B cell (primary cell): Measurements from ENCODE around the gene WASF2. TPM values are rescaled to one million over a fixed set of nuclear protein-coding genes. Genes with fewer than 3 reads are reported as not detected.
"Not testable (repeated sequence)": the region's sequence is repeated elsewhere in the genome, so short reads cannot be mapped to it uniquely, and the experiment has no call there.

Source experiments
- ATAC-seq: fragments of 200-7000 bp; cut with Tn5 transposase; one replicate; pipeline ENCODE4 v1.10.0; 2021; ENCODE audit warnings: low read depth, mild to moderate bottlenecking, moderate number of reproducible peaks, moderate library complexity
- CTCF ChIA-PET: fragments of 350-600 bp; sonication (Branson Sonifier 250); formaldehyde crosslinking; loops from one replicate; lab custom pipeline; 2021; ENCODE audit warnings: antibody characterized with exemption, inconsistent platforms; lab: Charles Lee
- POLR2A ChIA-PET: fragments of 350-600 bp; sonication (Branson Sonifier 250); formaldehyde crosslinking; loops from one replicate; lab custom pipeline; 2021; ENCODE audit warnings: antibody characterized with exemption; lab: Charles Lee
- DNase-seq: peaks from one replicate; pipeline ENCODE4 v3.0.0; 2013
- H2AFZ ChIP-seq: 2 replicates; pipeline ENCODE4 v1.6.1; 2012; ENCODE audit warnings: mild to moderate bottlenecking, low read depth, low read length; ENCODE audit not compliant: insufficient read depth, poor library complexity, severe bottlenecking
- H3K27ac ChIP-seq, 2 donors: 1 replicate in 1 of 2; 2 replicates in 1 of 2; pipeline ENCODE4 v1.5.1; 2012 to 2013; ENCODE audit warnings: low read length in 2 of 2, mild to moderate bottlenecking in 2 of 2, moderate library complexity in 1 of 2
- H3K27me3 ChIP-seq, 4 experiments: fragments of 200-600 bp in 1 of 4; sonication (generic) in 1 of 4; replicated peaks in 1 of 4; 1 replicate in 2 of 4; 2 replicates in 2 of 4; pipeline versions ENCODE4 v1.6.1 to v1.7.0; 2013 to 2016; ENCODE audit warnings: low read length in 3 of 4, mild to moderate bottlenecking in 2 of 4, mixed read lengths in 1 of 4, moderate library complexity in 1 of 4; ENCODE audit not compliant: insufficient read depth in 4 of 4, control insufficient read depth in 3 of 4; ENCODE audit errors: control extremely low read depth in 1 of 4
- H3K36me3 ChIP-seq, 2 experiments: replicated peaks in 1 of 2; 1 replicate in 1 of 2; 2 replicates in 1 of 2; pipeline versions ENCODE4 v1.6.1 to v1.7.1; 2013; ENCODE audit warnings: low read length in 1 of 2; ENCODE audit not compliant: insufficient read depth in 2 of 2, control insufficient read depth in 1 of 2; ENCODE audit errors: control extremely low read depth in 1 of 2, extremely low read depth in 1 of 2
- H3K4me1 ChIP-seq, 2 donors: fragments of 200-600 bp in 1 of 2; sonication (generic) in 1 of 2; 1 replicate in 1 of 2; 2 replicates in 1 of 2; pipeline versions ENCODE4 v1.5.1 to v1.6.1; 2013 to 2017; ENCODE audit warnings: low read length in 2 of 2; ENCODE audit not compliant: control insufficient read depth in 2 of 2, insufficient read depth in 2 of 2
- H3K4me2 ChIP-seq: replicated peaks from 2 replicates; pipeline ENCODE3; 2012; ENCODE audit warnings: mild to moderate bottlenecking, low read depth, low read length; ENCODE audit not compliant: poor library complexity, severe bottlenecking
- H3K4me3 ChIP-seq, 5 experiments: fragments of 200-600 bp in 1 of 5; sonication (generic) in 1 of 5; 1 replicate in 3 of 5; 2 replicates in 2 of 5; pipeline versions ENCODE4 v1.5.1 to v1.7.0; 2011 to 2016; ENCODE audit warnings: low read length in 4 of 5, mild to moderate bottlenecking in 4 of 5, low read depth in 2 of 5, control low read depth in 1 of 5, moderate library complexity in 1 of 5; ENCODE audit not compliant: insufficient read depth in 1 of 5; ENCODE audit errors: control extremely low read depth in 1 of 5, extremely low read depth in 1 of 5
- H3K79me2 ChIP-seq: fragments of 200-600 bp; sonication (generic); one replicate; pipeline ENCODE4 v1.6.0; 2016; ENCODE audit warnings: low read length; ENCODE audit not compliant: control insufficient read depth, insufficient read depth
- H3K9ac ChIP-seq: fragments of 200-600 bp; sonication (generic); 2 replicates; pipeline ENCODE4 v1.6.1; 2017; ENCODE audit warnings: mild to moderate bottlenecking, low read length, moderate library complexity
- H3K9me3 ChIP-seq, 3 donors: one replicate each; pipeline versions ENCODE4 v1.6.1 to v1.7.1; 2013; ENCODE audit warnings: low read length in 2 of 3; ENCODE audit not compliant: control insufficient read depth in 2 of 3, insufficient read depth in 1 of 3; ENCODE audit errors: control extremely low read depth in 1 of 3
- H4K20me1 ChIP-seq: 2 replicates; pipeline ENCODE4 v1.6.0; 2012; ENCODE audit warnings: mild to moderate bottlenecking, low read length; ENCODE audit not compliant: insufficient read depth, control insufficient read depth, poor library complexity, severe bottlenecking
- H3K27ac Mint-ChIP-seq: one replicate; pipeline ENCODE4 v1.8.0; 2021; ENCODE audit warnings: mixed read lengths
- H3K27me3 Mint-ChIP-seq: one replicate; pipeline ENCODE4 v1.8.0; 2021; ENCODE audit warnings: mixed read lengths
- H3K4me1 Mint-ChIP-seq: one replicate; pipeline ENCODE4 v1.8.0; 2021; ENCODE audit warnings: mixed read lengths
- H3K4me3 Mint-ChIP-seq: one replicate; pipeline ENCODE4 v1.8.0; 2021; ENCODE audit warnings: mixed read lengths
- H3K9me3 Mint-ChIP-seq: one replicate; pipeline ENCODE4 v1.8.0; 2022; ENCODE audit warnings: mixed read lengths; ENCODE audit not compliant: insufficient read depth
- EZH2 ChIP-seq: IDR thresholded peaks from 2 replicates; pipeline ENCODE4 v1.6.1; 2012; ENCODE audit warnings: borderline replicate concordance, low read depth, mild to moderate bottlenecking, moderate library complexity, low read length; ENCODE audit not compliant: insufficient read depth, poor library complexity, severe bottlenecking
- WGBS: methylation state at CpG from one replicate; pipeline ENCODE4 v1.1.5; 2013; ENCODE audit warnings: missing lambda C conversion rate; ENCODE audit not compliant: insufficient coverage; 5-methylcytosine and 5-hydroxymethylcytosine counted together
- intact Hi-C: fragments of 100-400 bp; cut with micrococcal nuclease; formaldehyde crosslinking; loops from one replicate; pipeline ENCODE4 v1.10.0; 2022
- polyA plus RNA-seq: library from polyadenylated mRNA; depleted of rRNA; stranded (reverse); fragments of >200 nt; gene quantifications from 2 replicates; pipeline ENCODE4 v1.2.3, GENCODE V29; 2012
- total RNA-seq, 2 donors: library from RNA; stranded (reverse); fragments of 120-200 nt in 1 of 2; gene quantifications; 1 replicate in 1 of 2; 2 replicates in 1 of 2; pipeline versions ENCODE4 v1.2.3 to v1.2.4, GENCODE V29; 2013 to 2022
- TF ChIP-seq, protein P1 (sequence below): fragments of 200-600 bp; IDR thresholded peaks from one replicate; pipeline ENCODE4 v1.8.0; 2022; ENCODE audit warnings: antibody characterized with exemption, mild to moderate bottlenecking

The WASF2 gene
- total and polyA plus RNA-seq, 2 donors (not counting 1 experiment from before 2014, with no cell fraction given): 67.4 to 169 TPM

DNA sequence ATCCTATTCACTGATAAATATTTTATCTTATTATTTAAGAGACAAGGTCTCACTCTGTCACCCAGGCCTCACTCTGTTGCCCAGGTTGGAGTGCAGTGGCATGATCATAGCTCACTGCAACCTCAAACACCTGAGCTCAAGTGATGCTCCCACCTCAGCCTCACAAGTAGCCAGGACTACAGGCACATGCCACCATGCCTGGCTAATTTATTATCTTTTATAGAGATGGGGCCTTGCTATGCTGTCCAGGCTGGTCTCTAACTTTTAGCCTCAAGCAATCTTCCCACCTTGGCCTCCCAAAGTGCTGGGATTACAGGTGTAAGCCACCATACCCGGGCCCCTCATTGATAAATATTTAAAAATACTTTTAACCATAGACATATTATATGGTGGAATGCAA is 57.2 kb downstream of the WASF2 start:
- POLR2A ChIA-PET: interaction anchor here (0.7 kb wide), 1 partner anchor 18 kb away, joined by 6 read pairs; no protein-coding TSS in a partner anchor
- H3K9ac ChIP-seq, H3K4me3 ChIP-seq, H3K27me3 Mint-ChIP-seq, H3K27me3 ChIP-seq, CTCF ChIA-PET, H2AFZ ChIP-seq, ATAC-seq, H3K9me3 ChIP-seq, H3K27ac Mint-ChIP-seq, H3K4me3 Mint-ChIP-seq, H3K9me3 Mint-ChIP-seq, DNase-seq, intact Hi-C loops: not testable (repeated sequence)
- H3K36me3 ChIP-seq: peaks cover 0 to 13% of the 10 kb centered on the region in 2 experiments
- H3K79me2 ChIP-seq: peaks cover 90% of the 10 kb centered on the region
- H3K4me2 ChIP-seq: peak overlapping the region; percentile 31
- WGBS: no CpG with 5 or more reads among the region's 1 CpG
- peaks cover 95 to 96% of the 10 kb centered on the region in 2 donors for H3K4me1 ChIP-seq
- peaks cover 58% of the 10 kb centered on the region for H4K20me1 ChIP-seq
- H3K27ac ChIP-seq: peak overlapping the region in 1 of 2 donors; percentile 83
- H3K4me1 Mint-ChIP-seq: peaks cover 89% of the 10 kb centered on the region

- intact Hi-C loops: loop anchor here (2.0 kb wide), 1 partner anchor 13 kb away; no protein-coding TSS in a partner anchor
- no peak overlapping the region for H3K4me3 ChIP-seq
- no peaks in the 10 kb centered on the region for H3K27me3 Mint-ChIP-seq
- peak overlapping the region; percentile 79 for H3K27ac Mint-ChIP-seq
- CTCF ChIA-PET: interaction anchor here (1.2 to 7.5 kb wide), 4 partner anchors 8 to 29 kb away, joined by 6 to 60 read pairs (median 8); no protein-coding TSS in a partner anchor
- peaks cover 62% of the 10 kb centered on the region for H4K20me1 ChIP-seq
- H3K4me3 Mint-ChIP-seq: peak overlapping the region; percentile 66
- H3K27ac ChIP-seq: peak overlapping the region; percentile 50 to 70
- POLR2A ChIA-PET: no interaction called here
- no peaks in the 10 kb centered on the region for H3K9me3 Mint-ChIP-seq
- no peak overlapping the region for H2AFZ ChIP-seq
- no CpG with 5 or more reads among the region's 2 CpGs for WGBS
- no peaks in the 10 kb centered on the region for H3K27me3 ChIP-seq
- no peaks in the 10 kb centered on the region for H3K9me3 ChIP-seq
- H3K4me1 Mint-ChIP-seq: peaks cover 89% of the 10 kb centered on the region
- peaks cover 0 to 21% of the 10 kb centered on the region in 2 experiments for H3K36me3 ChIP-seq
- peak overlapping the region; percentile 67 for H3K4me2 ChIP-seq
- no peak for ATAC-seq
- peak overlapping the region; percentile 33 for H3K9ac ChIP-seq
- DNase-seq: no peak
- peaks cover 90% of the 10 kb centered on the region for H3K79me2 ChIP-seq
- TF ChIP-seq, protein P1, sequence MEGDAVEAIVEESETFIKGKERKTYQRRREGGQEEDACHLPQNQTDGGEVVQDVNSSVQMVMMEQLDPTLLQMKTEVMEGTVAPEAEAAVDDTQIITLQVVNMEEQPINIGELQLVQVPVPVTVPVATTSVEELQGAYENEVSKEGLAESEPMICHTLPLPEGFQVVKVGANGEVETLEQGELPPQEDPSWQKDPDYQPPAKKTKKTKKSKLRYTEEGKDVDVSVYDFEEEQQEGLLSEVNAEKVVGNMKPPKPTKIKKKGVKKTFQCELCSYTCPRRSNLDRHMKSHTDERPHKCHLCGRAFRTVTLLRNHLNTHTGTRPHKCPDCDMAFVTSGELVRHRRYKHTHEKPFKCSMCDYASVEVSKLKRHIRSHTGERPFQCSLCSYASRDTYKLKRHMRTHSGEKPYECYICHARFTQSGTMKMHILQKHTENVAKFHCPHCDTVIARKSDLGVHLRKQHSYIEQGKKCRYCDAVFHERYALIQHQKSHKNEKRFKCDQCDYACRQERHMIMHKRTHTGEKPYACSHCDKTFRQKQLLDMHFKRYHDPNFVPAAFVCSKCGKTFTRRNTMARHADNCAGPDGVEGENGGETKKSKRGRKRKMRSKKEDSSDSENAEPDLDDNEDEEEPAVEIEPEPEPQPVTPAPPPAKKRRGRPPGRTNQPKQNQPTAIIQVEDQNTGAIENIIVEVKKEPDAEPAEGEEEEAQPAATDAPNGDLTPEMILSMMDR: no peak
- TF ChIP-seq EZH2: no peak
- H3K4me1 ChIP-seq: peaks cover 95 to 99% of the 10 kb centered on the region in 2 donors
Observed at GRCh38 chr1:27431601-27431940, 58.4 kb downstream of the WASF2 start.
